WTC11 (cell line): ENCODE data around the gene HLA-DRB5.

Source experiments
- CBFB ChIP-seq: sonication (generic); formaldehyde crosslinking; IDR thresholded peaks from 2 replicates; pipeline ENCODE4 v1.8.1; 2022; ENCODE audit warnings: mild to moderate bottlenecking, low read depth, missing genetic modification reagents
- FOXP1 ChIP-seq: sonication (generic); formaldehyde crosslinking; IDR thresholded peaks from 2 replicates; pipeline ENCODE4 v1.8.0; 2022; ENCODE audit warnings: missing genetic modification reagents, mild to moderate bottlenecking, moderate library complexity, borderline replicate concordance
- NFYB ChIP-seq: sonication (generic); formaldehyde crosslinking; conservative IDR thresholded peaks from 2 replicates; pipeline ENCODE4 v1.8.0; 2022; ENCODE audit warnings: low read depth, missing genetic modification reagents
- NR1H2 ChIP-seq: sonication (generic); formaldehyde crosslinking; IDR thresholded peaks from 2 replicates; pipeline ENCODE4 v1.9.0; 2021; ENCODE audit warnings: mild to moderate bottlenecking, moderate library complexity, missing genetic modification reagents
- RORB ChIP-seq: fragments of 250-450 bp; sonication (Bioruptor Pico); IDR thresholded peaks from 2 replicates; pipeline ENCODE4 v1.9.0; 2021; ENCODE audit warnings: mild to moderate bottlenecking
- ZNF317 ChIP-seq: sonication (generic); formaldehyde crosslinking; IDR thresholded peaks from 2 replicates; pipeline ENCODE4 v1.8.1; 2023; ENCODE audit warnings: low read depth, mild to moderate bottlenecking, moderate library complexity, missing genetic modification reagents, borderline replicate concordance
- TF ChIP-seq, protein P1 (sequence below): fragments of 200-600 bp; IDR thresholded peaks from 2 replicates; pipeline ENCODE4 v1.8.0; 2022; ENCODE audit warnings: antibody characterized with exemption
- TF ChIP-seq, protein P2 (sequence below): sonication (generic); formaldehyde crosslinking; IDR thresholded peaks from 2 replicates; pipeline ENCODE4 v1.8.0; 2022; ENCODE audit warnings: mild to moderate bottlenecking, missing genetic modification reagents
- TF ChIP-seq, protein P3 (sequence below): sonication (generic); formaldehyde crosslinking; IDR thresholded peaks from 2 replicates; pipeline ENCODE4 v1.8.1; 2022; ENCODE audit warnings: low read depth, missing genetic modification reagents, borderline replicate concordance
- TF ChIP-seq, protein P4 (sequence below): sonication (generic); formaldehyde crosslinking; conservative IDR thresholded peaks from 2 replicates; pipeline ENCODE4 v1.8.1; 2022; ENCODE audit warnings: mild to moderate bottlenecking, missing genetic modification reagents
- TF ChIP-seq, protein P5 (sequence below): fragments of 250-450 bp; sonication (Bioruptor Pico); IDR thresholded peaks from 2 replicates; pipeline ENCODE4 v1.8.0; 2021; ENCODE audit warnings: mild to moderate bottlenecking
- TF ChIP-seq, protein P6 (sequence below): sonication (generic); formaldehyde crosslinking; IDR thresholded peaks from 2 replicates; pipeline ENCODE4 v1.8.0; 2022; ENCODE audit warnings: mild to moderate bottlenecking, missing genetic modification reagents
- TF ChIP-seq, protein P7 (sequence below): sonication (generic); formaldehyde crosslinking; IDR thresholded peaks from 2 replicates; pipeline ENCODE4 v1.8.1; 2022; ENCODE audit warnings: mild to moderate bottlenecking, moderate library complexity, missing genetic modification reagents

DNA sequence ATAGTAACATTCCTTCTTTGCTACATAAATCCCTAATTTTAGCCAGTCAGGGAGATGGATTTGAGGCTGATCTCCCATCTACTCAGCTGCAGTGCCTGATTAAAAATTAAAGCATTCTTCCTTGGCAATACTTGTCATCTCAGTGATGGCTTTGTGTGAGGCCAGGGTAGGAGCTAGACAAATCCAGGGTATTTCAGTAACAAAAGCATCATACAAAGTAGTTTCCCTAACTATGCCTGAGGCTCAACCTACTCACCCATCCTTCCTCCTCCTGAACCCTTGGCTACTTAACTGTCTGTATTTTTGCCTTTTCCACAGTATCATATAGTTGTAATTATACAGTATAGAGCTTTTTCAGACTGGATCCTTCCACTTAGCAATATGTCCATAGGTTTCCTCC lies 37.7 kb downstream of the HLA-DRB5 start:
- TF ChIP-seq FOXP1 (CRISPR knock-in tag) (no peak), NFYB (CRISPR knock-in tag) (no peak), RORB (no peak), CBFB (CRISPR knock-in tag) (no peak), ZNF317 (CRISPR knock-in tag) (no peak), NR1H2 (CRISPR knock-in tag) (no peak)
- TF ChIP-seq, protein P1, sequence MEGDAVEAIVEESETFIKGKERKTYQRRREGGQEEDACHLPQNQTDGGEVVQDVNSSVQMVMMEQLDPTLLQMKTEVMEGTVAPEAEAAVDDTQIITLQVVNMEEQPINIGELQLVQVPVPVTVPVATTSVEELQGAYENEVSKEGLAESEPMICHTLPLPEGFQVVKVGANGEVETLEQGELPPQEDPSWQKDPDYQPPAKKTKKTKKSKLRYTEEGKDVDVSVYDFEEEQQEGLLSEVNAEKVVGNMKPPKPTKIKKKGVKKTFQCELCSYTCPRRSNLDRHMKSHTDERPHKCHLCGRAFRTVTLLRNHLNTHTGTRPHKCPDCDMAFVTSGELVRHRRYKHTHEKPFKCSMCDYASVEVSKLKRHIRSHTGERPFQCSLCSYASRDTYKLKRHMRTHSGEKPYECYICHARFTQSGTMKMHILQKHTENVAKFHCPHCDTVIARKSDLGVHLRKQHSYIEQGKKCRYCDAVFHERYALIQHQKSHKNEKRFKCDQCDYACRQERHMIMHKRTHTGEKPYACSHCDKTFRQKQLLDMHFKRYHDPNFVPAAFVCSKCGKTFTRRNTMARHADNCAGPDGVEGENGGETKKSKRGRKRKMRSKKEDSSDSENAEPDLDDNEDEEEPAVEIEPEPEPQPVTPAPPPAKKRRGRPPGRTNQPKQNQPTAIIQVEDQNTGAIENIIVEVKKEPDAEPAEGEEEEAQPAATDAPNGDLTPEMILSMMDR: no peak
- TF ChIP-seq, protein P2, sequence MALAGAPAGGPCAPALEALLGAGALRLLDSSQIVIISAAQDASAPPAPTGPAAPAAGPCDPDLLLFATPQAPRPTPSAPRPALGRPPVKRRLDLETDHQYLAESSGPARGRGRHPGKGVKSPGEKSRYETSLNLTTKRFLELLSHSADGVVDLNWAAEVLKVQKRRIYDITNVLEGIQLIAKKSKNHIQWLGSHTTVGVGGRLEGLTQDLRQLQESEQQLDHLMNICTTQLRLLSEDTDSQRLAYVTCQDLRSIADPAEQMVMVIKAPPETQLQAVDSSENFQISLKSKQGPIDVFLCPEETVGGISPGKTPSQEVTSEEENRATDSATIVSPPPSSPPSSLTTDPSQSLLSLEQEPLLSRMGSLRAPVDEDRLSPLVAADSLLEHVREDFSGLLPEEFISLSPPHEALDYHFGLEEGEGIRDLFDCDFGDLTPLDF: no peak
- TF ChIP-seq, protein P3, sequence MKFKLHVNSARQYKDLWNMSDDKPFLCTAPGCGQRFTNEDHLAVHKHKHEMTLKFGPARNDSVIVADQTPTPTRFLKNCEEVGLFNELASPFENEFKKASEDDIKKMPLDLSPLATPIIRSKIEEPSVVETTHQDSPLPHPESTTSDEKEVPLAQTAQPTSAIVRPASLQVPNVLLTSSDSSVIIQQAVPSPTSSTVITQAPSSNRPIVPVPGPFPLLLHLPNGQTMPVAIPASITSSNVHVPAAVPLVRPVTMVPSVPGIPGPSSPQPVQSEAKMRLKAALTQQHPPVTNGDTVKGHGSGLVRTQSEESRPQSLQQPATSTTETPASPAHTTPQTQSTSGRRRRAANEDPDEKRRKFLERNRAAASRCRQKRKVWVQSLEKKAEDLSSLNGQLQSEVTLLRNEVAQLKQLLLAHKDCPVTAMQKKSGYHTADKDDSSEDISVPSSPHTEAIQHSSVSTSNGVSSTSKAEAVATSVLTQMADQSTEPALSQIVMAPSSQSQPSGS (CRISPR knock-in tag): no peak
- TF ChIP-seq, protein P4, sequence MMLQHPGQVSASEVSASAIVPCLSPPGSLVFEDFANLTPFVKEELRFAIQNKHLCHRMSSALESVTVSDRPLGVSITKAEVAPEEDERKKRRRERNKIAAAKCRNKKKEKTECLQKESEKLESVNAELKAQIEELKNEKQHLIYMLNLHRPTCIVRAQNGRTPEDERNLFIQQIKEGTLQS (CRISPR knock-in tag): no peak
- TF ChIP-seq, protein P5, sequence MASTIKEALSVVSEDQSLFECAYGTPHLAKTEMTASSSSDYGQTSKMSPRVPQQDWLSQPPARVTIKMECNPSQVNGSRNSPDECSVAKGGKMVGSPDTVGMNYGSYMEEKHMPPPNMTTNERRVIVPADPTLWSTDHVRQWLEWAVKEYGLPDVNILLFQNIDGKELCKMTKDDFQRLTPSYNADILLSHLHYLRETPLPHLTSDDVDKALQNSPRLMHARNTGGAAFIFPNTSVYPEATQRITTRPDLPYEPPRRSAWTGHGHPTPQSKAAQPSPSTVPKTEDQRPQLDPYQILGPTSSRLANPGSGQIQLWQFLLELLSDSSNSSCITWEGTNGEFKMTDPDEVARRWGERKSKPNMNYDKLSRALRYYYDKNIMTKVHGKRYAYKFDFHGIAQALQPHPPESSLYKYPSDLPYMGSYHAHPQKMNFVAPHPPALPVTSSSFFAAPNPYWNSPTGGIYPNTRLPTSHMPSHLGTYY (CRISPR knock-in tag): no peak
- TF ChIP-seq, protein P6, sequence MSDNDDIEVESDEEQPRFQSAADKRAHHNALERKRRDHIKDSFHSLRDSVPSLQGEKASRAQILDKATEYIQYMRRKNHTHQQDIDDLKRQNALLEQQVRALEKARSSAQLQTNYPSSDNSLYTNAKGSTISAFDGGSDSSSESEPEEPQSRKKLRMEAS: no peak
- TF ChIP-seq, protein P7, sequence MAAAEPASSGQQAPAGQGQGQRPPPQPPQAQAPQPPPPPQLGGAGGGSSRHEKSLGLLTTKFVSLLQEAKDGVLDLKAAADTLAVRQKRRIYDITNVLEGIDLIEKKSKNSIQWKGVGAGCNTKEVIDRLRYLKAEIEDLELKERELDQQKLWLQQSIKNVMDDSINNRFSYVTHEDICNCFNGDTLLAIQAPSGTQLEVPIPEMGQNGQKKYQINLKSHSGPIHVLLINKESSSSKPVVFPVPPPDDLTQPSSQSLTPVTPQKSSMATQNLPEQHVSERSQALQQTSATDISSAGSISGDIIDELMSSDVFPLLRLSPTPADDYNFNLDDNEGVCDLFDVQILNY: no peak
